ENCODE data around the gene CADM1.

Gene CADM1

GRCh38 chr11:115444542-115444941, 59.7 kb downstream of the CADM1 start:
- no peak for DNase-seq (ENCODE audit: low read depth)

DNA sequence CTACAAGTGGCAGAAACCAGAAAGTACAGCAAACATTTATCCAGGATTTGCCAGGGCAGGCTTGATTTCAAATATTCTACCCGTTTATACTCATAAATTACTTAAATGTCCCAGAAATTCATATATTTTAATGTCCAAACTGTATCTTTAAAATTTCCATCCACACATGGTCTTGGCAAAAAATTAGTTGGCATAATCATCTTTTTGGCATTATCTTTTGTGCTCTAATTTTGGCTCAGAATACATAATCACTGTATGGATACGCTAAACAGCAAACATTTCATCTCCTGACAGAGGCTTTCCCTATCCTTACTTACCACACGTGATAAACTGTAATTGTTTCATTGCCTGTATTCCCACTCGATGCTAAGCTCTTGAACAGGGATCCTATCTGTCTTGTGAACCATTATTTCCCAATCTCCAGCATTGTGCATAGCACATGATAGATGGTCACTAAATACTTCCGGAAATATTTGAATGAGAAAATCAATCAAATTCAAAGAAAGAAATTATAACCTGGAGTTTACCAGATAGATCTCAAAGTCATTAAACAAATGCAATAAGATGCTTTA, 64.2 kb downstream of the CADM1 start:
- no peak for DNase-seq (ENCODE audit: low read depth)

DNA sequence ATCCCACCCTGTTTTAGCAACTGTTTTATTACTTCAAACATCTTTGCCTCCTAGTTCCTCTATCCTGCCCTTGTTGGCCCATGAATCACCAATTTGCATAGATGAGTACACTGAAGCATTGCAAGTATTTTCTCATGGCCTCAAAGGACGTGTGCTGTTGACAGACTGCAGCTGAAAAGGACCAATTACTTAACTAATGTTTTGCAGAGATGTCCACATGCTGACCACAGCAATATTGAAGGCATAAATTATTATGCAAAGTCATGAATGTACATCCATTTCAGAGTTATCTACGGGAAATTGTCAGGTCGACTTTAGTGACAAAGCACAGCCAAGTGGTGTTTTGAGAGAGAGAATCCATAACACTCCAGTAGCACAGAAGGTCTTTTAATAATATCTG, 64.8 kb downstream of the CADM1 start:
- no peak for DNase-seq (ENCODE audit: low read depth)

- no peak for DNase-seq (ENCODE audit: low read depth)
Measured at GRCh38 chr11:115437902-115438575, 66.2 kb downstream of the CADM1 start.

GRCh38 chr11:115430345-115430744, 73.9 kb downstream of the CADM1 start:
- DNase-seq (ENCODE audit: low read depth) = no peak

DNA sequence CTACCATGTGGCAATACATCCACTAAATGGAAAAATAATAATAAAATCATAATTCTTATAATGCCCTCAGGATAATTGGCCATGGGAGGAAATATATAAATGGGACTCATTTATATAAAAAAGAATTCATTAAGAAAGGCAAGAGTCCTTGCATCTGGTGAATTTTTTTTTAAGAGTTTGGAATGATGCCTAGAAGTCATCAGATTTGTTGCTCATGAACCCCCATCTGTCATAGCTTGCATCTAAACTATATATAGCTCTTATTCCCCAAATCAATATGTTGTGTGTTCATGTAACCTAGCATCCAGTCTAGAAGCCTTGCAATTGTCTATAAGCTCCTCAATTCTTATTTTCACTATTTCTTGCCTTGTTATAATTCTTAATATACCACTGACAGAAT, 75.9 kb downstream of the CADM1 start:
- no peak for DNase-seq (ENCODE audit: low read depth)

DNA sequence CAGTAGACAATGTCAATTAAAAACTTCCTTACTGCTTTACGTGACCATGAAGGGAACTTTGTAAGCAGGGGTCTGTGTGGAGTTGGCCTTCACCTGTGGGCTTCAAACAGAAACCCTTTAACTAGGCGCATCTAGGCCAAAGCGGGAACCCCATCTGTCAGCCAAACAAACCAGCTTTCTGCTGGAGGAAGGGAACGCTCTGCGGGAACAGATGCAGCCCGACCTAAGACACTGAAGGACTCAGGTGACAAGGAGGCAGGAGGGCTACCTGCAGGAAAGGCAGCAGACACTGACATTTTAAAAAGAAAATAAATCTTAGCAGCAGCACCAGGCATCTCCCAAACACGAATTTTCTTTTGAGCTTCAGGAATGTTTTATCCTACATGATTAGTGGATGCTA, 78.4 kb downstream of the CADM1 start:
- no peak for DNase-seq (ENCODE audit: low read depth)

DNA sequence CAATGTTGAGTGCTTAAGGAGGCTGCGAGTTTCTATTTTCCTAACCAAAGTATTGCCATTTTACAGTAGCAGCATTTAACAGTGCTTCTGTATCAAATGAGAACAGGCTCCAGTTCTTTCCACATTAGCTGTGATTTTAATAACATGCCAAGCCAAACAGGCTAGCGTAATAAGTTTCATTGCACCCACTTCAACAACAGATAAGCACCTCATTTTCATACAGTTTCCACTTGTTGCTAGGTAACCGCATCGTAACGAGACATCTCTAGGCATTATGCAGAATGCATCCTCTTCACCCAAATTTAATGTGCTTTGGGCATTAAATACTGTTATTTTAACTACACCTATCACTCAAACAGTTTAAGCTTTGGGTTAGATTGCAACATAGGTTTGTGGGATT, 79.0 kb downstream of the CADM1 start:
- DNase-seq (ENCODE audit: low read depth) = no peak

DNA sequence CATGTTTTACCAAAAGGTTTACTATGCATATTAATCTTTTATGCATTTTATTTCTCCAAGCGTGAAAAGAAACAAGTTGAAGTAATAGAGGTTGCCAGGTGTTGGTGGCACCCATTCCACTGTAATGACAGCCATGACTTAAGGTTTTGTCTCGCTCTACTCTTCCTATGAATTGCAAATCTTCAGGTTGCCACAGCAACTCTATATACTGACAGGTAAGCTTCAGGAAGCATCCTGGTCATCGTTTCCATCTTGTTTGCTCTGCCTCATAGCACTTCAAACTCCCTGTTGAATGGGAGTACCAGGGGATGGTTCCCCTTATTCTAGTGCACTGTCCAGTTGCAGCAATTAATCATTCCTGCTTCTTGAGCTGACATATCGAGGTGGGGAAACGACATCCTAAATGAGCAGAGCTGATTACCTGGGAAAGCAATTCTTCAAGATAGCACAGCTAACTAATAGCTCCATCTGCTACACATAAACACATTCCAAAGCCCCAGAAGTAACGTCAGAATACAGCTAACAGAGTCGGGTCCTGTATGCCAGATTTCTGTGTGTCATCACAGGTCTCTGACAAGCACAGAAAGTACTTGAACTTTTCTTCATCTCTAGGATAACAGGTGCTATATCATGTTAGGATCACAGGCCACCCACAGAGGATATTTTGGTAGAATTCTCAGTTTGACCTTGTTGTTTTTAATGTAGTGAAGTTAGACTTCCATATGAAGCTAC, 80.3 kb downstream of the CADM1 start:
- DNase-seq (ENCODE audit: low read depth) = no peak

DNA sequence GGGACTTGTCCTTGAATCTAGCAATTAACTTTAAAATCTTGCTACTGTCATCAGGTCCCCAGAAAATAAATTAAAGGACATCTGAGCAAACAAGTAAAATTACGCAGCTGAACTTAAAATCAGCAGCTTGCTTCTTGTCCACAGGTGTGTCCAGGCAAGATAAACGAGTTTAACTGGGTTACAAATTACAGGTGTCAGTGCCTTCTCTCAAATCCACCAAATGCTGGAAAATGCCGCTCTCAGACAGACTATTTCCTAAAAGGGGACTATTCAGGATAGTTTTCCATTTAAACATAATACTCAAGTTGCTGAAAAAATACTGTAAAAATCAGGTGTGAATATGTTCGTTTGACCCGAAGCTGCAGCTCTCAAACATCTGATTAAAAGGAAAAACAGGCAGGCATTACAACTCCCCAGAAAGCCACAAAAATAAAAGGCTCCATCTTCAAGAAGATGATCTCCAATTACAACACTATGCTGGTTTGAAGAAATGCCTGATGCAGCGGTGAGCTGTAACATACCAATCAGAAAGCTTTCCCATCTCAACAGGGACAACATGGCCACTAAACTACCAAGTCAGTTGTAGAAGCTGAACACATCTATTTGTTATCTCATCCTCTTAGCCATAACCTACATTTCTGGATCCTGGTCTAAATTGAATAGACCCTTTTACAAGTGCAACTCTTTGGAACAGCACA, 82.1 kb downstream of the CADM1 start:
- no peak for DNase-seq (ENCODE audit: low read depth)

DNA sequence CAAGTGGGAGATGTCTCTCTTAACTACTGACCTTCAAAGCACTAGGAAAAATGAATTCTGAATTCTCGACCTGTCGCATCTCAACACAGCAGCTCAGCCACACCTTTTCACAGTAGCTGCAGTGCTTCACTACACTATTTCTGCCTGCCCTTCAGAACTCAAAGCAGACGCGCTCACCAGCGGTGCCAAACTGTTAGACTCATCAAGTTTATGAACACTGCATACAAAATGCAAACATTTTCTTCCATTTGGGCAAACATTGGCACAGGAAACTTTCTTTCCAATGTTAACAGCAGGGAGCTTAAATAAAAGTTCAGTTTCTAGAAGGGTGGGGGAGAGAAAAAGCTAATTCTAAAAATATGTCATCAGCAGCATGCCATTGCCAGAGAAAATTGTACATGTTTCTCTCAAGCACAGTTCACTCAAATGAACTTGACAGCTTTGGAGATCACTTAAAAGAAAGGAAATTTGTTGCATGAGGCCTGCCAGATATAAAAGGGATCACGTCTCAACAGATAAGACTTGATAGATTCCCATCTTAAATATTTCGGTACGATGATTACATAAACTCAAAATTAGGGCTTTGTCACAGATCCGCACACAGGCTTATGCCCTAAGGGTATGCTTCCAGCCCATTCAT, 82.7 kb downstream of the CADM1 start:
- DNase-seq (ENCODE audit: low read depth) = no peak

DNA sequence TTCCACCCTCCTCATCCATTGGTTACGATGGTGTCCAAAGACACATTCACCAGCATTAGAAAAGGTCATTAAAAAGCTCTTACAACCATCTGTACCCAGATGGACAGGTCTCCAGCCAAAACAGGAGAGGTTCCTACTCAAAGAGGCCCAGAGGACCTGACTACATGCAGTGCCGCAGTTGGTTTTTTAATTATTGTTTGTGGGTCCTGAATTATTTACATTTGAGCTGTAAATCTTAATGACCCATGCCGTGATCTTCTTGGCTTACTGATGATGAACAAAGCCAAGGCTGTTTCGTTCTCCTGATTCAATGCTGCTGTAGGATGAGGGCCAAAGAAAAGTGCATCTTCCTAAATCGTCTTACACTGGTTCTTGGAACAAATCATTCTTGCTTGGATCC, 83.7 kb downstream of the CADM1 start:
- DNase-seq (ENCODE audit: low read depth) = no peak

DNA sequence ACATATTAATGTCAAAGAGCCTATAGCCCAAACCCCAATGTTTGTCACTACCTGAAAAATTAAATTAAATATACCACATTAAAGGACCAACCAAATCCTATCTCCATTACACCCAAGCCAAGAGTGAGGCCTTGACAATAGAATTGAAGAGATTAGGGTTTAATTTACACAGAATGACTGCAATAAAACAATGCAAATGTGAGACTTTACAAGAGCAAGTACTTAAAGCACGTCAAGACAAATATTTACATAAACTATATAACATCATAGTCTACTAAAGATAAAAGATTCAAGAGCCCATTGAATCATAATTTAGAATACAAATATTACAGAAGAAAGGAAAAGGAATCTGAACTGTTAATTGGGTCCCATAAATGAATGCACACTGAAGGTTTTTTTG, 85.6 kb downstream of the CADM1 start:
- no peak for DNase-seq (ENCODE audit: low read depth)

- DNase-seq (ENCODE audit: low read depth) = no peak
Measured at GRCh38 chr11:115418081-115418480, 86.1 kb downstream of the CADM1 start.

- no peak for DNase-seq (ENCODE audit: low read depth)
Measured at GRCh38 chr11:115411120-115411519, 93.1 kb downstream of the CADM1 start.

DNA sequence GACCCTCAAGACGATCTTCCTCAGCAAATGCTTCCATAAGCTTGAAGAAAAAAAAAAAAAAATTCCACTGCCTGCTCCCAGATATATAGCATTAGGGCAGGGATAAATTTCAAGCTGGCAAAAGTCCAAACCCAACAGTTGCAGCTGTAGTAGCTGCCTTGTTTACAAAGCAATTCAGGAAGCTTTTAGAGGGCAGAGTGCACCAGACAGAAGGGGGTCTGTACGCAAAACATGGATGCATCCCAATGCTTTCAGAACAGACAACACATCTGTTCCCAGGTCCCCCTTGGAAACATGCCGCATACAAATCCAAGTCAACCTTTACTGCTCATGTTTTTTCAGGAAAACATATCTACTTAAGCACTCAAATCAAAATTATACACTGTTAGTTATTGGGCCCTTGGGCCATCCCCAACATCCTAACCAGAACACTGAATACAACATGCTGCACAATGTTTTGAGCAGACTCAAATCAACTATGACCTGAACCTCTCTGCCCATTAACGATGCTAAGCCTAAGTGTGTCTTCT, 94.5 kb downstream of the CADM1 start:
- no peak for DNase-seq (ENCODE audit: low read depth)

- DNase-seq (ENCODE audit: low read depth) = no peak
Measured at GRCh38 chr11:115409116-115409670, 95.0 kb downstream of the CADM1 start.

DNA sequence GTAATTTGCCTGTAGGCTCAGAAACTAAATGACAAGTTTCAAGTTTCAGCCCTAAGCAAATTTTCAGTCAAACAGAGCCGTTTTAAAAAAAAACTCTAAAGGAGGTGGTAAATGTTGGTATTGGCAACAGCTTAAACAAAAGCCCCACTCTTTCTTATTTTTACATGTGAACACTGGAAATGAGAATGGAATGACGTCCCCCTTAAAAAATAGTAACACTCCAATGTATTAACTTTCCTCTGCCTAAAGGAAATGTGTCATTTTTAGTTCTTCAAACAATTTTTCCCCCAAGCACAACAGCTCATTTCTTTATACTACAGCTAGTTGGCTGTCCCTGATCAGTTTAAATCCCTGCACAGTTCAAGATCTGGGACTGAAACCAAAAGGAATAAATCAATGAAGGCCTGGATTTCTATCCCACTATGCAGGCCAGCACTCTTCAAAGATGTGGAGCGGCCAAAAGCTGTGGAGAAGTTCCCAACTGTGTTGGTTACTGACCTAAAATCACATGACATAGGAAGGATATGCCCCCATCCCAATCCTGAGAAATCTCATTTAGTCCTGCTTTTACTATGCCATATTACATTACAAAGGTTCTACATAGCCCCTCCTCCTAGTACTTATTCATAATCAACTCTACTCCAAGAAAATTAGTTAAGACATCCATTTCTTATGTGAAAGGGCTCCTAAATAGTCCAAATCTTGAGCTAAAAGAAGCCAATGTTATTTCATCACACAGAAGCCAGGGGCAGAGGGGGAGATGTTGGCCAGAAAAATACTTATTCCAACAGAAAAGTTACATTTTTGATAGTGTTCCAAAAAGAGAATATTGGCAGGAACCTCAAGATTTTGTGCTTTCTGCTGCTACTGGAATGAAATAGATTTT, 95.9 kb downstream of the CADM1 start:
- DNase-seq (ENCODE audit: low read depth) = no peak

- no peak for DNase-seq (ENCODE audit: low read depth)
Measured at GRCh38 chr11:115407496-115407895, 96.7 kb downstream of the CADM1 start.

DNA sequence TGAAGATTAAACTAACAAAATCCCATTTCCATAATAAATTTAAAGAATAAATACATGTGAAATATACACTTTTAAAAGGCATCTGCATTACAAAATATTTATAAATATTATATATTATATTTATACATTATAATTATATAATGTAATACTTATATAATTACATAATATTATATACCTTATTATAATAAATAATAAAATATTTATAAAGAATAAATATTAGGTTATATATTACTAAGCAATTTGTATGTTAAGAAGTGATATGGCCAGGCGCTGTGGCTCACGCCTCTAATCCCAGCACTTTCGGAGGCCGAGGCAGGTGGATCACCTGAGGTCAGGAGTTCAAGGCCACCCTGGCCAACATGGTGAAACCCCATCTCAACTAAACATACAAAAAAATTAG, 97.8 kb downstream of the CADM1 start:
- no peak for DNase-seq (ENCODE audit: low read depth)

Data from stimulated activated CD8-positive, alpha-beta memory T cell treated with anti-CD3 and anti-CD28 coated beads, Interleukin-7, amount 100 ng/mL, for 24 hours (primary cell).